Measurements from ENCODE around the gene LRP8. TPM values are rescaled to one million over a fixed set of nuclear protein-coding genes. Genes with fewer than 3 reads are reported as not detected.

The LRP8 gene
- total and polyA plus RNA-seq, 2 donors (not counting 3 experiments of a cell fraction or from before 2014, with no cell fraction given): 40.9 to 62.2 TPM

GRCh38 chr1:53288790-53289429, 39.0 kb downstream of the LRP8 start:
- Histone ChIP-seq H3K36me3 (ENCODE audit: control insufficient read depth in 2 of 2, extremely low read depth in 1 of 2, insufficient read depth in 2 of 2, low read length in 2 of 2) (peaks cover 0 to 8% of the 10 kb centered on the region in 2 experiments), H3K4me1 (ENCODE audit: control insufficient read depth, extremely low read depth, insufficient read depth, low read length) (peaks cover 12% of the 10 kb centered on the region), H3K9me1 (replicated peaks; ENCODE audit: control insufficient read depth, extremely low read depth, insufficient read depth, low read length) (no peaks in the 10 kb centered on the region), H3K79me2 (ENCODE audit: control insufficient read depth, insufficient read depth, low read length) (peaks cover 8% of the 10 kb centered on the region), H2AFZ (ENCODE audit: low read depth, low read length) (no peak overlapping the region), H3K4me3 (replicated peaks in 1 of 3; ENCODE audit: insufficient read depth in 1 of 3, low read depth in 1 of 3, low read length in 3 of 3) (no peak overlapping the region), H3K27ac (ENCODE audit: insufficient read depth, low read depth, low read length) (no peak overlapping the region), H3K27me3 (ENCODE audit: control insufficient read depth in 2 of 2, insufficient read depth in 2 of 2, low read length in 2 of 2) (no peaks in the 10 kb centered on the region), H3K9ac (replicated peaks; ENCODE audit: extremely low read depth, insufficient read depth, low read length) (no peak overlapping the region), H3K9me3 (replicated peaks; ENCODE audit: control insufficient read depth, insufficient read depth, low read length) (no peaks in the 10 kb centered on the region), H3K4me2 (ENCODE audit: insufficient read depth, low read length) (no peak overlapping the region), H4K20me1 (replicated peaks; ENCODE audit: control insufficient read depth, extremely low read depth, insufficient read depth, low read length) (no peaks in the 10 kb centered on the region)
- dilution Hi-C loops (cut with MboI; ENCODE audit: extremely low pct_ligation_motif_present, low sequenced_read_pairs) (no loop called here), intact Hi-C loops (cut with micrococcal nuclease) (no loop called here)
- no TSS peak for BruUV-seq (replicated peaks)
- FAIRE-seq: no peak
- ChIA-PET POLR2A (no interaction called here), CTCF (interaction anchor here (0.5 to 3.2 kb wide), 3 partner anchors 11 to 103 kb away, joined by 3 to 14 read pairs (median 5); no protein-coding TSS in a partner anchor)
- TF ChIP-seq CTCF (IDR thresholded peaks at IDR 0.05; ENCODE audit: extremely low read depth in 1 of 2, insufficient read depth in 1 of 2, low read depth in 1 of 2, low read length in 2 of 2) (no peak), POLR2A (IDR thresholded peaks at IDR 0.05; ENCODE audit: low read depth, low read length) (no peak), JUN (IDR thresholded peaks at IDR 0.05; ENCODE audit: borderline replicate concordance, insufficient read depth, insufficient read length, low read depth) (no peak), MAX (IDR thresholded peaks at IDR 0.05; ENCODE audit: insufficient read depth, insufficient read length) (no peak), EZH2 (IDR thresholded peaks at IDR 0.05; ENCODE audit: borderline replicate concordance, low read depth, low read length, severe bottlenecking) (no peak), POLR2AphosphoS5 (IDR thresholded peaks at IDR 0.05; ENCODE audit: insufficient read depth, low read depth, low read length) (no peak), MYC (IDR thresholded peaks at IDR 0.05; ENCODE audit: low read depth, low read length) (no peak), FOS (IDR thresholded peaks at IDR 0.05; ENCODE audit: borderline replicate concordance, insufficient read depth, low read length) (no peak), GATA2 (IDR thresholded peaks at IDR 0.05; ENCODE audit: insufficient read depth, insufficient read length, low read depth, low read length) (no peak)
- no peak for DNase-seq (ENCODE audit: low read depth, low spot score)
